GM18498 (cell line): Measurements from ENCODE around the gene KLK10.
"Not testable (repeated sequence)": the region's sequence is repeated elsewhere in the genome, so short reads cannot be mapped to it uniquely, and the experiment has no call there.

Source experiments
- ATAC-seq: cut with Tn5 transposase; IDR thresholded peaks from one replicate; pipeline ENCODE4 v1.9.1; 2021; ENCODE audit warnings: mild to moderate bottlenecking, moderate library complexity; ENCODE audit not compliant: unreplicated experiment

Gene KLK10

DNA sequence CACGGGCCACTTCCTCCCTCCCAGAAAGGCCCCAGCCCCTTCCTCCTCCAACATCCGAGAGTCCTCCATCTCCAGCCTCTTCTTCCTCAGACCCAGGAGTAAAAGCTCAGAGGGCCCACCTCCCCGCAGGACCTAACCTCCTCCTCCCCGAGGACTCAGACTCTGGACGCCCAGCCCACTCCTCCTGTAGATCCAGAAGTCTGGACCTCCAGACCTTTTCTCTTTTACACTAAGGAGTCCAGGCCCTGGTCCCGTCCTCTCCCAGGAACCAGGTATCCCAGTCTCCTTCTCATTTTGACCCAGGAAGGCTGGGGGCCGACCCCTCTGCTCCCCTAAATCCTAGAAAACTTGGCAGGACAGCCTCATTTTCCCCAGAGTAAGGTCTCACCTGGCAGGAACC is 16.2 kb downstream of the KLK10 start:
- no peak for ATAC-seq

GRCh38 chr19:51002542-51003311 is 16.8 kb downstream of the KLK10 start:
- no peak for ATAC-seq

- ATAC-seq, result no peak
Observed at GRCh38 chr19:51002089-51002532, 17.4 kb downstream of the KLK10 start.

DNA sequence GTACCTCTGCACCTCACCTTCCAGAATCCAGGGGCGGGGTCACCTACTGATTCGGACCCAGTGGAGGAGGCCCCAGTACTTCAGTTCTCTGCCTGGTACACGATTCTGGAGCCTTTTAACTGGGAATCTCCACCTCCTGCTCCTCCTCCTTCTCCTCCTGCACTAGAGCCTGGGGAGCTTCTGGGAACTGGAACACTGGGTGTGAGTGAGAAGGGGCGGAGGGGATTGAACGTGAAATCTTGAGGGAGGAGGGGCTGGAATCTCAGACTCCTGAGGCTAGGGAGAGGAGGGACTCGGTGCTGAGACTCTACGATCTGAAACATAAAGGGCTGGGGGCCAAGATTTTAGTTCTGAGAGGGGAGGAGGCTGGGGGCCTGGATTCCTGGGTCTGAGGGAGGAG is 18.0 kb downstream of the KLK10 start, which contains the start of gene KLK8:
Gene KLK8 (minus strand): TSS at position 90 of the 400 bp plus-strand sequence. CDS start 437 bp downstream, outside the sequence.
- no peak for ATAC-seq

- ATAC-seq, result no peak
Observed at GRCh38 chr19:51000981-51001380, 18.5 kb downstream of the KLK10 start.

- ATAC-seq, result no peak
Observed at GRCh38 chr19:51000426-51000825, 19.1 kb downstream of the KLK10 start.

DNA sequence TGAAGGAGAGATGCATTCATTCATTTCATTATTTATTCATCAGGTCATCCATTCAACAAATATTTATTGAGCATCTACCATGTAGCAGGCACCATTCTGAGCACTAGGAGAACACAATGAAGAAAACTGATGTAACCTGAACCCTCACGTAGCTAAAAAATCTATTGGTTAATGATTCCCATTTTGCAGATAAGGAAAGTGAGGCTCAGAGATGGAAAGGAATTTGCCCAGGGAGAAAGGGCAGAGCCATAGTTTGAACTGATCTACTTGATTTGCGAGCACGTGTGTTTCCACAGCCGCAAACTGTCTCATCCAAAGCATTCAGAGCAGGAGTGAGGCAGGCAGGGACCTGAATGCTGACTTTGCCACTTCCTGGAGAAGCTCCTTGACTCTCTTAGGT is 20.8 kb downstream of the KLK10 start:
- no peak for ATAC-seq

DNA sequence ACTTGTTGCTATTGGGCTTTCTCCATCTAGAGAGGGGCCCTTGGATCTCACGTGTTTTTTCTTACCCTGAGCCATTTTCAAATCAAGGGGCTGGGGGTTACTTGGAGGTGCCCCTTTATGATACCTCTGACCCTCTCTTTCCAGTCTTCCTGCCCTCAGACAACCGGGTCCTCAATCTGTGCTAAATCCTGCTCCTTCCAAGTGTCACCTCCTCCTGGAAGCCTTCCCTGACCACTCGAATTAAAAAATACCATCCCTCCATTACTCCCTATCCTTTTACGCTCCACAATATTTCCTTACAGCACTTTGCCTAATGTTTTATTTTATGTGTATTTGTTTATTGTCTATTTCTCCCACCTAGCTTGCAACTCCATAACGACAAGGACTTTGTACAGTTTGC is 21.4 kb downstream of the KLK10 start:
- ATAC-seq, result no peak

DNA sequence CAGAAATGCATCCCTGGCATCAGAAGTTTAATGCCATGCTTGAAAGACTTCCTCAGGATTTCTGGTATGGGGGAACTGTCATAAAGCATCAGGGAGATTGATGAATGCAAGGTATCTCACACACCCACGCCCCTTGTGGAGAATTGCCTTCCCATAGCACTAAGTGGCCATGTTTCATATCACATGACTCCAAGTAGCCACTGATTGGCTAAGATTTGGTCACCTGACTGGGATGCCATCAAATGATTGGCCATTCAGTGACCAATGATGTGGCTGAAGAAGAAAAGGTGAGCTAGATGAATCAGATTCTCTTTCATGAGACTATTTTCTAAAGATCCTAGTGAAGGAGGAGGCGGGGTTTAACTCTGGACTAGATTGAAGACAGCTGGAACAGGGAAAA is 25.4 kb downstream of the KLK10 start:
- no peak for ATAC-seq

GRCh38 chr19:50992666-50993035 is 26.9 kb downstream of the KLK10 start:
- ATAC-seq, result no peak

GRCh38 chr19:50984416-50984815 is 35.1 kb downstream of the KLK10 start:
- ATAC-seq, result not testable (repeated sequence)

DNA sequence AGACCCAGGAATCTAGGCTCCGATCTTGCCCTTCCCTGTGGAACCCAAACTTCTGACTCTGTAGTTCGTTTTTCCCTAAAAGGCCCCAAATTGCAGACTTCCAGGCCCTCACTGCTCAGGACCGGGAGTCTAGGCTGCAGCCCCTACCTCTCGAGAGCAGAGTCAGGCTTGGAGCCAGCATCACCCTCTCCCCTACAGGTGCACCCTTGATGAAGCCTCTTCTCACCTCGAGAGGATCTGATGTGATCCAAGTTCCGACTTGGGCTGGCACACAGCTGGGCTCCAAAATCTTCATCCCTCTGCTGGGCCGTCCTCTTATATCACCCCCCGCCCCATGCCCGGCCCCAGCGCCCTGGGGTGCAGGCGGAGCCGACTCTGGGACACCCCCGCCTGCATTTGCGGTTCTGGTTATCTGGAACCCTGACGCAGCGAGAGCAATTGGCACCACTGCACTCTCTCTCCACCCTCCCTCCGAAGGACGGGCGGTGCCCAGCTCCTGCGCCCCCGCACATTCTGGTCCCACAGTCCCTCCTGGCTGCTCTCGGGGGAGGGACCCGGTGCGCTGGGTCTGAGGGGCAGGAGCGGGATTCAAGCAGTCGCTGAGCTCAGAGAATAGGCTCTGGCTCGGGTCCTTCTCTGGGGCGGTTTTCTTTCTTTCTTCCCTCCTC is 35.8 kb downstream of the KLK10 start, which contains the start of gene KLK7:
Gene KLK7 (minus strand): TSS at position 293 of the 668 bp plus-strand sequence. CDS start 1,518 bp downstream, outside the sequence.
- no peak for ATAC-seq

DNA sequence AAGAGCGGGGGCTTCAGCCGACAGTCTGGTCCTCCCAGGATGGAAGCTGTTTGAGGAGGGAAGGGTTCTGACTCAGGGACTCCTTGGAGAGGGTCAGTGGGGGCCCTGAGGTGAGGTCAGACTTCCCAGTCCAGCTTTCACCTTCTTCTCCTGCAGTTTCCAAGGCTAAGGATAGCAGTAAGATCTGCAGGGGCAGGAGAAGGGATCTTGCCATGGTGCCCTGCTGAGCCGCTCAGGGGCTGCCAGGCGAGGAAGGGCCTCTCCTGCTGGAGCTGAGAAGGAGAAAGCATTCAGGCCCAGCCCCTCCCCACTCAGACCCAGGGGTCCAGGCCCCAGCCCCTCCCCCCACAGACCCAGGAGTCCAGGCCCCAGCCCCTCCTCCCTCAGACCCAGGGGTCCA is 37.3 kb downstream of the KLK10 start:
- ATAC-seq, result no peak

DNA sequence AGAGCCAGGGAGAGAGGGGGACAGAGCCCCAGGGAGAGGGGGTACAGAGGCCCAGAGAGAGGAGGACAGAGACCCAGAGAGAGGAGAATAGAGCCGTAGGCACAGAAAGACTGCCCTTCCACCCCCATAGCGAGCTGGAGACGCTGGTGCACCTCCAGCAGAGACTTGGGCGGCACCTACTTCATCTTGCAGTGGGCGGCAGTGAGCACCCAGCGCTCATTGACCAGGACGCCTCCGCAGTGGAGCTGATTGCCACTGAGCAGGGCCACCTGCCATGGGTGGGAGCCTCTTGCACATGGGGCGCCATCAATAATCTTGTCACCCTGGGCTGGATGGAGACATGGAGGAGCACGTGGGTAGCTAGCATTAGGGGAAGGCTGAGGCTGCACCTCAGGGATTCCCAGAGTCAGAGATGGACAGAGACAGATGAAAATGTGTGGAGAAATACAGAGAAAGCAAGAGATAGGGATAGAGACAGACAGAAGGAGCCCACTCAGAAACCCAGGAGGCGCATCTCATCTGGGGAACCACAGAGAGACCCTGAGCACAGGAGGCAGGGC is 37.8 kb downstream of the KLK10 start:
- no peak for ATAC-seq

DNA sequence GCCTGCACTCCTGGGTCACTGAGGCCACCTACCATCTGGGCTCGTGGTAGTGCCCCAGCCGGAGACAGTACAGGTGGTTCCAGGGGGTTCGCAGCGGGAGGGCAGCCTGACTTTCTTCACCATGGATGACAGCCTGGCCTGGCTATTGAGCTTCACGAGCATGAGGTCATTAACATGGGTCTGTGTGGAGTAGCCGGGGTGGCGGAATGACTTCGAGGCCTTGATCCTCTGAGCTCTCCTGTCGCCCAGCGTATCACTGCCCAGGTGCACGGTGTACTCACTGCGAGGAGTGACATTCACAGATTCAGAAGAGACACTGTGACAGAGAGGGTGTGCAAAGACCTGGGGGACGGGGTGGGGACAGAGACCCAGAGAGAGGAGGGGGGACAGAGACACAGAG is 39.3 kb downstream of the KLK10 start:
- no peak for ATAC-seq

GRCh38 chr19:50979758-50980157 is 39.8 kb downstream of the KLK10 start:
- no peak for ATAC-seq

DNA sequence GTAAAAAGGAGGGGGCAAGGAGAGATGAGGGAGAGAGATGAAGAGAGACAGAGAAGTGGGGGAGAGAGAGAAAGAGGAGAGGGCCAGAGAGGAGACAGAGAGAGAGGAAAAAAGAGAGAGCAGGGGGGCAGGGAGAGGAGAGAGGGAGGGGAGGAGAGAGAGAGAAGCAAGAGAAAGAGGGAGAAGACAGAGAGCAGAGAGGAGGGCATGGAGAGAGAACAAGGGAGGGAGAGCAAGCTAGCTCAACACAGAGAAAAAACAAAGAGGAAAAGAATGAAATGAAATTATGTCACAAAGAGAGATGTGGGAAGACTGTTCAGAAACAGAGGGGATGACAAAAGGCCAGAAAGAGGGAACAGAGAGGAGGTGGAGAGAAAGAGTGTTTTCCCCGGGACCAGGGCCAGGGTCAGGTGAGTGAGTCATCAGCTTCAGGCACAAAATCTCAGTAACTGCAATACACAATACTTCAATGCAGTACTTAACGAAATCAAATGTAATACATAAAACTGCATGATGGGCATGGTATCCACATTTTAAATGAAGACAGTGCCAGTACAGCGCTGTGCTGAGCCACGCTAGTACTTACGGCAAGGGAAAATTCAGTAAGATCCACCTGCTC is 40.6 kb downstream of the KLK10 start:
- ATAC-seq, result no peak

- ATAC-seq, result no peak
Observed at GRCh38 chr19:50977626-50978025, 41.9 kb downstream of the KLK10 start.

GRCh38 chr19:50975766-50976165 is 43.7 kb downstream of the KLK10 start:
- ATAC-seq, result no peak

- ATAC-seq, result no peak
Observed at GRCh38 chr19:50974702-50975556, 44.6 kb downstream of the KLK10 start.
